Stimulated activated naive B cell treated with anti-CD40 and anti-IgM and Interleukin-4, amounts not matched to agents 10 μg/mL and 1 μg/mL and 100 μg/mL, for 72 hours (primary cell): ENCODE measurements around the gene ASIC2.

Experiments used
- ATAC-seq, 2 donors: fragments of 150-1000 bp; cut with Tn5 transposase; replicated peaks; 2 replicates each; pipeline ENCODE4 v1.10.0; 2021; ENCODE audit warnings: moderate library complexity in 1 of 2
- DNase-seq: peaks from one replicate; pipeline ENCODE4 v3.0.0; 2021
- H3K27ac Mint-ChIP-seq: one replicate; pipeline ENCODE4 v1.8.0; 2022; ENCODE audit warnings: mild to moderate bottlenecking, mixed read lengths
- H3K27me3 Mint-ChIP-seq, 2 donors: one replicate each; pipeline ENCODE4 v1.8.0; 2022; ENCODE audit warnings: mixed read lengths in 2 of 2
- H3K36me3 Mint-ChIP-seq, 2 donors: one replicate each; pipeline ENCODE4 v1.8.0; 2022; ENCODE audit warnings: mixed read lengths in 2 of 2, mild to moderate bottlenecking in 1 of 2
- H3K4me1 Mint-ChIP-seq, 2 donors: one replicate each; pipeline ENCODE4 v1.8.0; 2022; ENCODE audit warnings: mixed read lengths in 2 of 2, mild to moderate bottlenecking in 1 of 2
- H3K4me3 Mint-ChIP-seq, 2 donors: one replicate each; pipeline ENCODE4 v1.8.0; 2022; ENCODE audit warnings: mild to moderate bottlenecking in 2 of 2, mixed read lengths in 2 of 2, moderate library complexity in 1 of 2
- H3K9me3 Mint-ChIP-seq, 2 donors: one replicate each; pipeline ENCODE4 v1.8.0; 2022; ENCODE audit warnings: mixed read lengths in 2 of 2, mild to moderate bottlenecking in 1 of 2

ASIC2 gene

GRCh38 chr17:33071656-33072055 is 221.4 kb downstream of the ASIC2 start:
- no peaks in the 10 kb centered on the region for H3K36me3 Mint-ChIP-seq
- peaks cover 13 to 18% of the 10 kb centered on the region in 2 donors for H3K27me3 Mint-ChIP-seq
- no peak for ATAC-seq
- DNase-seq = no peak
- no peaks in the 10 kb centered on the region for H3K4me1 Mint-ChIP-seq
- no peak overlapping the region for H3K27ac Mint-ChIP-seq
- no peak overlapping the region for H3K4me3 Mint-ChIP-seq
- H3K9me3 Mint-ChIP-seq = peaks cover 0 to 1% of the 10 kb centered on the region in 2 donors

- Mint-ChIP-seq H3K4me3 (no peak overlapping the region), H3K4me1 (no peaks in the 10 kb centered on the region), H3K36me3 (no peaks in the 10 kb centered on the region), H3K9me3 (peaks cover 5% of the 10 kb centered on the region in 2 donors), H3K27me3 (peaks cover 4 to 7% of the 10 kb centered on the region in 2 donors), H3K27ac (no peak overlapping the region)
- DNase-seq = no peak
- ATAC-seq = no peak
Observed at GRCh38 chr17:33057564-33057963, 235.5 kb downstream of the ASIC2 start.

- Mint-ChIP-seq H3K4me3 (no peak overlapping the region), H3K9me3 (peaks cover 5% of the 10 kb centered on the region in 2 donors), H3K36me3 (no peaks in the 10 kb centered on the region), H3K4me1 (no peaks in the 10 kb centered on the region), H3K27ac (no peak overlapping the region), H3K27me3 (peaks cover 4 to 7% of the 10 kb centered on the region in 2 donors)
- DNase-seq = no peak
- no peak for ATAC-seq
Observed at GRCh38 chr17:33056399-33057146, 236.5 kb downstream of the ASIC2 start.

GRCh38 chr17:33055746-33056145 is 237.3 kb downstream of the ASIC2 start:
- H3K36me3 Mint-ChIP-seq = no peaks in the 10 kb centered on the region
- no peaks in the 10 kb centered on the region for H3K4me1 Mint-ChIP-seq
- DNase-seq = no peak
- no peak for ATAC-seq
- no peak overlapping the region for H3K27ac Mint-ChIP-seq
- peaks cover 4 to 5% of the 10 kb centered on the region in 2 donors for H3K9me3 Mint-ChIP-seq
- peaks cover 4 to 7% of the 10 kb centered on the region in 2 donors for H3K27me3 Mint-ChIP-seq
- no peak overlapping the region for H3K4me3 Mint-ChIP-seq

- no peak overlapping the region for H3K27ac Mint-ChIP-seq
- no peaks in the 10 kb centered on the region for H3K4me1 Mint-ChIP-seq
- ATAC-seq (no peak), DNase-seq (no peak)
- H3K4me3 Mint-ChIP-seq = no peak overlapping the region
- H3K27me3 Mint-ChIP-seq = peaks cover 4 to 7% of the 10 kb centered on the region in 2 donors
- no peaks in the 10 kb centered on the region for H3K36me3 Mint-ChIP-seq
- peaks cover 0 to 1% of the 10 kb centered on the region in 2 donors for H3K9me3 Mint-ChIP-seq
Observed at GRCh38 chr17:33055171-33055611, 237.9 kb downstream of the ASIC2 start.

DNA sequence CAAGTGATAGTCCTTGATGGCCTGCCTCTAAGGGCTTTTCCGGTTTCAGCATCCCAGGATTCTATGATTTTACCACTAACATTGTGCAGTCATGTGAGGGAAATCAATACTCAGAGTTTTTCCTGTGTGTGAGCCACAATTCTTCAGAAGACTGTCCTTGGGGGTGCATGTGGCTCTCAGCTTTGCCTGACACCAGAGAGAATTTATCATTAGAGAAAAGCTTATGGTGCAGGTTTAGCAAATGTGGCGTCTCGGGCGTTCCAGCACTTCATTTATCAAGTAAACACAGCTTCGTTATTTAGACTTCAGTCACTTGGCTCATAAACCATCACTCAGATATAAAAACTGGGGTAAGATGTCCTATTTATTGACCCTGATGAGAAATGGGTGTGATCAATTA is 238.7 kb downstream of the ASIC2 start:
- no peak overlapping the region for H3K27ac Mint-ChIP-seq
- H3K9me3 Mint-ChIP-seq = no peaks in the 10 kb centered on the region
- H3K27me3 Mint-ChIP-seq = peaks cover 4 to 7% of the 10 kb centered on the region in 2 donors
- ATAC-seq = no peak
- no peaks in the 10 kb centered on the region for H3K4me1 Mint-ChIP-seq
- no peak overlapping the region for H3K4me3 Mint-ChIP-seq
- no peaks in the 10 kb centered on the region for H3K36me3 Mint-ChIP-seq
- DNase-seq = no peak

GRCh38 chr17:33053676-33054075 is 239.4 kb downstream of the ASIC2 start:
- no peak overlapping the region for H3K27ac Mint-ChIP-seq
- DNase-seq = no peak
- H3K27me3 Mint-ChIP-seq = peaks cover 7% of the 10 kb centered on the region in 2 donors
- no peaks in the 10 kb centered on the region for H3K36me3 Mint-ChIP-seq
- no peak overlapping the region for H3K4me3 Mint-ChIP-seq
- H3K9me3 Mint-ChIP-seq = no peaks in the 10 kb centered on the region
- no peaks in the 10 kb centered on the region for H3K4me1 Mint-ChIP-seq
- no peak for ATAC-seq

GRCh38 chr17:33052856-33053255 is 240.2 kb downstream of the ASIC2 start:
- Mint-ChIP-seq H3K9me3 (no peaks in the 10 kb centered on the region), H3K27me3 (peaks cover 7% of the 10 kb centered on the region in 2 donors), H3K4me3 (no peak overlapping the region)

GRCh38 chr17:33050611-33051140 is 242.4 kb downstream of the ASIC2 start:
- no peak overlapping the region for H3K4me3 Mint-ChIP-seq

More at GRCh38 chr17:33052856-33053255, 240.2 kb downstream of the ASIC2 start:
- Mint-ChIP-seq H3K36me3 (no peaks in the 10 kb centered on the region), H3K4me1 (no peaks in the 10 kb centered on the region), H3K27ac (no peak overlapping the region)
- ATAC-seq (no peak), DNase-seq (no peak)

GRCh38 chr17:33049781-33050414 is 243.2 kb downstream of the ASIC2 start:
- Mint-ChIP-seq H3K9me3 (no peaks in the 10 kb centered on the region), H3K27me3 (peaks cover 0 to 10% of the 10 kb centered on the region in 2 donors), H3K4me1 (no peaks in the 10 kb centered on the region), H3K27ac (no peak overlapping the region), H3K36me3 (no peaks in the 10 kb centered on the region), H3K4me3 (no peak overlapping the region)
- ATAC-seq = no peak
- peak; percentile 4 for DNase-seq

More at GRCh38 chr17:33050611-33051140, 242.4 kb downstream of the ASIC2 start:
- peaks cover 7 to 13% of the 10 kb centered on the region in 2 donors for H3K27me3 Mint-ChIP-seq
- no peak overlapping the region for H3K27ac Mint-ChIP-seq
- ATAC-seq (no peak), DNase-seq (no peak)
- no peaks in the 10 kb centered on the region for H3K36me3 Mint-ChIP-seq
- no peaks in the 10 kb centered on the region for H3K4me1 Mint-ChIP-seq
- no peaks in the 10 kb centered on the region for H3K9me3 Mint-ChIP-seq

GRCh38 chr17:33046361-33047255 is 246.5 kb downstream of the ASIC2 start:
- H3K4me3 Mint-ChIP-seq = no peak overlapping the region
- peaks cover 0 to 16% of the 10 kb centered on the region in 2 donors for H3K27me3 Mint-ChIP-seq
- H3K4me1 Mint-ChIP-seq = no peaks in the 10 kb centered on the region
- no peak for DNase-seq
- H3K36me3 Mint-ChIP-seq = no peaks in the 10 kb centered on the region
- H3K27ac Mint-ChIP-seq = no peak overlapping the region
- H3K9me3 Mint-ChIP-seq = no peaks in the 10 kb centered on the region
- ATAC-seq = no peak

GRCh38 chr17:33045216-33045615 is 247.9 kb downstream of the ASIC2 start:
- no peaks in the 10 kb centered on the region for H3K4me1 Mint-ChIP-seq
- ATAC-seq (no peak), DNase-seq (no peak)
- no peaks in the 10 kb centered on the region for H3K36me3 Mint-ChIP-seq
- no peak overlapping the region for H3K27ac Mint-ChIP-seq
- peaks cover 1 to 16% of the 10 kb centered on the region in 2 donors for H3K27me3 Mint-ChIP-seq
- no peak overlapping the region for H3K4me3 Mint-ChIP-seq
- H3K9me3 Mint-ChIP-seq = no peaks in the 10 kb centered on the region

DNA sequence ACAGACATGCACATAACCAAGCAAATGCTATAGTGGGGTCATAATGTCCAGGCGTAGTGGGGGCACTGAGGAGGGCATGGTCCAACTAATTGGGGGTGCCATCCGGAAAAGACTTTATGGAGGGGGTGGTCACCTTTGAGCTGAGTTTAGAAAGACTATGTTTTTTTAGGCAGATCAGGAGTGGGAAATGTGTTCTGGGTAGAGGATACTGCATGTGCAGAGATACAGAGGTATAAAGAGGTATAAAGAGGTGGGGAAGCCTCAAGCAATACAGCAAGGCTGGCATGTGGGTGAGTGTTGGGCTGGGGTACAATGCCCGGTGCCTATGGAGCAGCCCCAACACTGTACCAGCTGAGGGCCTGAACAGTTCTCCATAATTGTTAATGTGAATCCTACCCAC is 248.3 kb downstream of the ASIC2 start:
- Mint-ChIP-seq H3K36me3 (no peaks in the 10 kb centered on the region), H3K4me1 (no peaks in the 10 kb centered on the region), H3K9me3 (no peaks in the 10 kb centered on the region), H3K4me3 (no peak overlapping the region), H3K27ac (no peak overlapping the region), H3K27me3 (peaks cover 5 to 16% of the 10 kb centered on the region in 2 donors)
- DNase-seq (no peak), ATAC-seq (no peak)

DNA sequence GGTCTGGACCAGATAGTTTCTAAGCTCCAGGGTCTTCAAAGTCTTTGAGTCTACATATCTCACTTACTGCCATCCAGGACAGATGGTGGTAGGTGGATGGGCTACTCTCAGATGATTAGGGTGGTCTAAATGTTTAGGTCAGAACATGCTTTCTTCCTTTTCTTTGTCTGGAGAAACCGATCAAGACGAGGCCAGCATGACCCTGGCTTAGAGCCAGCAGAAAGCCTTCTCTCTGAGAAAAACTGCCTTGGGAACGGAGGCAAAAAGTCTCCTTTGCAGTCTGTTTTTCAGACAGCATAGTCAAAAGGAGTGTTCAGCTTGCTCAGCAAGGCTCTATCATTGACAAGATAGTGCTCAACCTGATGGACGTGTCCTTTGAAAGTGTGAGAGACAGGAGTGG is 252.6 kb downstream of the ASIC2 start:
- Mint-ChIP-seq H3K4me1 (no peaks in the 10 kb centered on the region), H3K27ac (no peak overlapping the region), H3K27me3 (peaks cover 12 to 37% of the 10 kb centered on the region in 2 donors), H3K4me3 (no peak overlapping the region), H3K9me3 (no peaks in the 10 kb centered on the region), H3K36me3 (no peaks in the 10 kb centered on the region)
- DNase-seq (no peak), ATAC-seq (no peak)
